ENCODE results near the gene BCS1L. TPM values are rescaled to one million over a fixed set of nuclear protein-coding genes. Genes with fewer than 3 reads are reported as not detected.

BCS1L gene
- total and polyA plus RNA-seq, 2 of the 13 experiments (the other 11 are each of a cell fraction or from before 2014, with no cell fraction given): 48.9 to 76.0 TPM

GRCh38 chr2:218615868-218616315 lies 43.6 kb upstream of the BCS1L start (continued):
- TF ChIP-seq ZNF660 (CRISPR knock-in tag; IDR thresholded peaks at IDR 0.05; ENCODE audit: borderline replicate concordance, low read depth) (no peak), PAF1 (CRISPR knock-in tag; IDR thresholded peaks at IDR 0.05) (no peak), ZGPAT (CRISPR knock-in tag; IDR thresholded peaks at IDR 0.05) (no peak), NR2F2 (IDR thresholded peaks at IDR 0.05; ENCODE audit: borderline replicate concordance, low read depth) (no peak), TSC22D2 (CRISPR knock-in tag; IDR thresholded peaks at IDR 0.05; ENCODE audit: borderline replicate concordance) (no peak), SNAPC5 (CRISPR knock-in tag; IDR thresholded peaks at IDR 0.05; ENCODE audit: borderline replicate concordance) (no peak), ATF7-NPFF (CRISPR knock-in tag; IDR thresholded peaks at IDR 0.05; ENCODE audit: low read depth) (no peak), IKZF1 (IDR thresholded peaks at IDR 0.05) (no peak), PHF5A (CRISPR knock-in tag; IDR thresholded peaks at IDR 0.05; ENCODE audit: low read depth, unreplicated experiment) (no peak), ZNF451 (CRISPR knock-in tag; IDR thresholded peaks at IDR 0.05) (no peak), ZNF280B (CRISPR knock-in tag; IDR thresholded peaks at IDR 0.05; ENCODE audit: borderline replicate concordance) (0 out of 2 replicates have a peak, but pooled peaks have one; percentile 80), ZNF589 (CRISPR knock-in tag; conservative IDR thresholded peaks at IDR 0.05) (no peak), REL (CRISPR knock-in tag; conservative IDR thresholded peaks at IDR 0.05) (no peak), USF2 (IDR thresholded peaks at IDR 0.05; ENCODE audit: low read depth, low read length) (no peak), USF2 (CRISPR knock-in tag; IDR thresholded peaks at IDR 0.05; ENCODE audit: borderline replicate concordance) (no peak), RBFOX2 (IDR thresholded peaks at IDR 0.05; ENCODE audit: low read depth, low read length) (no peak), ZNF337 (CRISPR knock-in tag; IDR thresholded peaks at IDR 0.05; ENCODE audit: borderline replicate concordance, low read depth) (no peak), FOXJ3 (CRISPR knock-in tag; IDR thresholded peaks at IDR 0.05; ENCODE audit: borderline replicate concordance) (no peak), ZNF572 (CRISPR knock-in tag; IDR thresholded peaks at IDR 0.05) (no peak), POLR2AphosphoS2 (IDR thresholded peaks at IDR 0.05; ENCODE audit: low read depth, low read length) (no peak), TBP (CRISPR knock-in tag; IDR thresholded peaks at IDR 0.05) (no peak), SALL1 (CRISPR knock-in tag; IDR thresholded peaks at IDR 0.05) (peak; percentile 50), ZBTB14 (CRISPR knock-in tag; IDR thresholded peaks at IDR 0.05) (no peak)

All from HepG2 (cell line).